CD4-positive, alpha-beta T cell (primary cell): ENCODE data around the gene ABITRAM. TPM values are rescaled to one million over a fixed set of nuclear protein-coding genes. Genes with fewer than 3 reads are reported as not detected.

ENCODE experiments used
- ATAC-seq: fragments of 200-7000 bp; cut with Tn5 transposase; one replicate; pipeline ENCODE4 v1.10.0; 2022; ENCODE audit warnings: mild to moderate bottlenecking; ENCODE audit not compliant: poor library complexity
- CTCF ChIA-PET: fragments of 350-600 bp; sonication (Branson Sonifier 250); formaldehyde crosslinking; loops from one replicate; lab custom pipeline; 2021; ENCODE audit warnings: antibody characterized with exemption, inconsistent platforms; lab: Charles Lee
- POLR2A ChIA-PET: fragments of 350-600 bp; sonication (Branson Sonifier 250); formaldehyde crosslinking; loops from one replicate; lab custom pipeline; 2021; ENCODE audit warnings: antibody characterized with exemption, inconsistent platforms; lab: Charles Lee
- DNase-seq, 14 experiments: peaks; one replicate each; pipeline ENCODE4 v3.0.0-alpha.2; 2013 to 2020; ENCODE audit warnings: mixed read lengths in 2 of 14
- H3K27ac ChIP-seq, 2 donors: one replicate each; pipeline versions ENCODE4 v1.5.1 to v1.7.0; 2013; ENCODE audit warnings: low read length in 2 of 2, low read depth in 1 of 2, mild to moderate bottlenecking in 1 of 2
- H3K27me3 ChIP-seq, 2 experiments: 1 replicate in 1 of 2; 2 replicates in 1 of 2; pipeline versions ENCODE4 v1.6.1 to v1.7.0; 2013; ENCODE audit warnings: low read length in 2 of 2, control low read depth in 1 of 2, mild to moderate bottlenecking in 1 of 2, moderate library complexity in 1 of 2; ENCODE audit not compliant: insufficient read depth in 2 of 2, control insufficient read depth in 1 of 2
- H3K36me3 ChIP-seq: one replicate; pipeline ENCODE4 v1.6.1; 2013; ENCODE audit warnings: low read length, control low read depth; ENCODE audit not compliant: insufficient read depth
- H3K4me1 ChIP-seq: one replicate; pipeline ENCODE4 v1.6.1; 2013; ENCODE audit warnings: low read length, control low read depth; ENCODE audit not compliant: insufficient read depth
- H3K4me3 ChIP-seq: one replicate; pipeline ENCODE4 v1.5.1; 2013; ENCODE audit warnings: mild to moderate bottlenecking, low read length, moderate library complexity
- H3K9me3 ChIP-seq, 2 experiments: 1 replicate in 1 of 2; 2 replicates in 1 of 2; pipeline versions ENCODE4 v1.6.1 to v1.7.0; 2013; ENCODE audit warnings: low read length in 2 of 2, mild to moderate bottlenecking in 2 of 2, control low read depth in 1 of 2, moderate library complexity in 1 of 2; ENCODE audit not compliant: control insufficient read depth in 1 of 2, insufficient read depth in 1 of 2
- H3K27ac Mint-ChIP-seq: one replicate; pipeline ENCODE4 v1.8.0; 2020; ENCODE audit warnings: mixed read lengths
- H3K27me3 Mint-ChIP-seq: one replicate; pipeline ENCODE4 v1.8.0; 2021; ENCODE audit warnings: mixed read lengths
- H3K36me3 Mint-ChIP-seq: one replicate; pipeline ENCODE4 v1.8.0; 2021; ENCODE audit warnings: low read depth, mixed read lengths
- H3K4me1 Mint-ChIP-seq: one replicate; pipeline ENCODE4 v1.8.0; 2021; ENCODE audit warnings: low read depth, mixed read lengths
- H3K4me3 Mint-ChIP-seq: one replicate; pipeline ENCODE4 v1.8.0; 2020; ENCODE audit warnings: mild to moderate bottlenecking, mixed read lengths
- H3K9me3 Mint-ChIP-seq: one replicate; pipeline ENCODE4 v1.8.0; 2020; ENCODE audit warnings: mixed read lengths
- CTCF ChIP-seq: fragments of 200-600 bp; IDR thresholded peaks from one replicate; pipeline ENCODE4 v1.8.0; 2022; ENCODE audit warnings: antibody characterized with exemption, mild to moderate bottlenecking
- intact Hi-C, 2 experiments: fragments of 100-400 bp; cut with DNase I in 1 of 2; cut with micrococcal nuclease in 1 of 2; formaldehyde crosslinking; loops; one replicate each; pipeline versions ENCODE4 v1.15.1 to v1.9.0; 2023 to 2025; cut with DNase I, micrococcal nuclease
- total RNA-seq, 174 experiments: library from RNA in 2 of 174; stranded (reverse) in 2 of 174; gene quantifications; one replicate each; pipeline ENCODE4 v1.2.3 and lab custom pipeline; 2021 to 2026

The ABITRAM gene
- total RNA-seq, 2 experiments from 2014 or later: 10.4 to 11.7 TPM

GRCh38 chr9:108900176-108900575 is 34.0 kb upstream of the ABITRAM start:
- ChIA-PET CTCF (no interaction called here), POLR2A (no interaction called here)
- Mint-ChIP-seq H3K27me3 (no peaks in the 10 kb centered on the region), H3K4me1 (no peaks in the 10 kb centered on the region), H3K36me3 (peaks cover 96% of the 10 kb centered on the region), H3K27ac (no peak overlapping the region), H3K4me3 (no peak overlapping the region), H3K9me3 (no peaks in the 10 kb centered on the region)
- Histone ChIP-seq H3K27me3 (no peaks in the 10 kb centered on the region), H3K4me3 (no peak overlapping the region), H3K9me3 (no peaks in the 10 kb centered on the region), H3K4me1 (no peaks in the 10 kb centered on the region), H3K36me3 (peaks cover 78% of the 10 kb centered on the region), H3K27ac (no peak overlapping the region)
- TF ChIP-seq CTCF: no peak
- intact Hi-C loops: loop anchor here in 1 of 2 experiments (5.0 kb wide), 1 partner anchor 52 kb away; no protein-coding TSS in a partner anchor
- ATAC-seq (no peak), DNase-seq (no peak)

GRCh38 chr9:108903420-108904103 is 30.6 kb upstream of the ABITRAM start:
- POLR2A ChIA-PET: no interaction called here
- no peak for DNase-seq
- peaks cover 79% of the 10 kb centered on the region for H3K36me3 ChIP-seq

GRCh38 chr9:108904161-108904560 is 30.0 kb upstream of the ABITRAM start:
- Mint-ChIP-seq H3K27me3 (no peaks in the 10 kb centered on the region), H3K36me3 (peaks cover 96% of the 10 kb centered on the region), H3K4me1 (no peaks in the 10 kb centered on the region), H3K4me3 (no peak overlapping the region), H3K9me3 (no peaks in the 10 kb centered on the region), H3K27ac (no peak overlapping the region)
- no peak for DNase-seq
- ChIA-PET POLR2A (interaction anchor here (0.7 kb wide), 1 partner anchor 30 kb away, joined by 4 read pairs; the partner anchor contains the start of gene ABITRAM), CTCF (interaction anchor here (0.7 to 1.6 kb wide), 2 partner anchors 11 to 50 kb away, joined by 4 to 5 read pairs; no protein-coding TSS in a partner anchor)
- Histone ChIP-seq H3K4me3 (no peak overlapping the region), H3K27ac (no peak overlapping the region), H3K36me3 (peaks cover 79% of the 10 kb centered on the region), H3K4me1 (no peaks in the 10 kb centered on the region), H3K9me3 (no peaks in the 10 kb centered on the region), H3K27me3 (no peaks in the 10 kb centered on the region)
- TF ChIP-seq CTCF: no peak
- no peak for ATAC-seq
- intact Hi-C loops: loop anchor here in 1 of 2 experiments (5.0 kb wide), 1 partner anchor 48 kb away; no protein-coding TSS in a partner anchor

More at GRCh38 chr9:108903420-108904103, 30.6 kb upstream of the ABITRAM start:
- Mint-ChIP-seq H3K27me3 (no peaks in the 10 kb centered on the region), H3K36me3 (peaks cover 96% of the 10 kb centered on the region), H3K9me3 (no peaks in the 10 kb centered on the region), H3K4me3 (no peak overlapping the region), H3K27ac (no peak overlapping the region), H3K4me1 (no peaks in the 10 kb centered on the region)
- no peak for TF ChIP-seq CTCF
- no peak for ATAC-seq
- no peak overlapping the region for H3K4me3 ChIP-seq
- H3K27me3 ChIP-seq: no peaks in the 10 kb centered on the region
- intact Hi-C loops: loop anchor here in 1 of 2 experiments (5.0 kb wide), 1 partner anchor 49 kb away; no protein-coding TSS in a partner anchor
- no peaks in the 10 kb centered on the region for H3K9me3 ChIP-seq
- no peak overlapping the region for H3K27ac ChIP-seq
- CTCF ChIA-PET: interaction anchor here (1.6 kb wide), 1 partner anchor 11 kb away, joined by 4 read pairs; no protein-coding TSS in a partner anchor
- H3K4me1 ChIP-seq: no peaks in the 10 kb centered on the region
